GM18517 (cell line): Measurements from ENCODE around the gene MTG2.

Source experiments
- ATAC-seq: cut with Tn5 transposase; IDR thresholded peaks from one replicate; pipeline ENCODE4 v1.9.1; 2021; ENCODE audit warnings: mild to moderate bottlenecking, moderate library complexity; ENCODE audit not compliant: unreplicated experiment

MTG2 gene

DNA sequence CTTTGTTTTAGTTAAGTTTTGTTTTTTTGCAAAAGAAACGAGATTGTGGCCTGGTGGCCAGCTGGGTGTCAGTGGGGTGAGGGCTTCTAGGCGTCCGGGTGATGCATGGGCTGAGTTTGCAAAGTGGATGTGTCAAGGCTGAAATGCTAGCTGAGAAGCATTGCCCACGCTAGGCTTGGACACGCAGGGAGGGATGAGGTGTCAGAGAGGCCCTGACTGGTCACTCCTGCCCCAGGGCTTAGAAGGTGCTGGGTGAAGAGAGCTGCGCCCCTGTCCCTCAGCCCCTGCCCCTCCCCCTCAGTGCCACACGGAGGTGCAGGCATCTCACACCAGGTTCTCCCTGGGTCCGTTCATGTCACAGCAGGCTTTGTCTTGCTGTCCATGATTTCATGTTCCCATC, 63.6 kb downstream of the MTG2 start:
- no peak for ATAC-seq

DNA sequence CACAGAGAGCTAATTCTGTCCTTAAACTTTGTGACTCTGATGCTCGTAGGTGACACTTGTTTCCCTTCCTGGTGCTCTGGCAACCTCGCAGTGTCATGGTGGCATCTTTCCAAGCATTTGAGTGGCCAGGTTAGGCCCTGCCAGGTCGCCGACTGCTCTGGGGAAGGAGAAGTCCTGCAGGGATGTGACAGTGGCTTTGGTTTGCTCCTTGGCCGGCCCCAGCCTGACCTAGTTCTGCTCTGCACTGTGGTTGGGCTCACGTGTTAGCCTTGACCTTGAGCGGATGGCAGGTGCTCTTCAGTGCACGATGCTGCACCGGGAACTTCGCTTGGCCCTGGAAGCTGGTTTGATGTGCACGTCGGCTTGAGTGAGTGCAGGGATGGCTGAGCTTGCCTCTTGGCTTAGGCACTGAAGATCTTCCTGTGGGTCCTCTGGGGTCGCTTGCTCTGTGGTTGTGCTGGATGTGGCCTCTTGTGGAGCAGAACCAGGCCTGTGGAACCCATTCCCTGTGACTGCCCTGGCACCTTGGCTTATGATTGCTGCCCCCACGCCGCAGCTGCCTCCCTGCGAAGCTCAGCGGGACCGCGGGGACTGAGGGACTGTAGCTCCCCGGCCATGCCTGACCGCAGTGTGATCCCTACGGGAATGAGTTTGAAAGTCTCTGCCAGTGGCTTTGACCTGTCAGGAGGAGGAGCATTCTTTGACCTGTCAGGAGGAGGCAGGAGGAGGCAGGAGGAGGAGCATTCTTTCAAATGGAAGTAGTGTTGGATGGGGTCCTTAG, 64.2 kb downstream of the MTG2 start:
- no peak for ATAC-seq

DNA sequence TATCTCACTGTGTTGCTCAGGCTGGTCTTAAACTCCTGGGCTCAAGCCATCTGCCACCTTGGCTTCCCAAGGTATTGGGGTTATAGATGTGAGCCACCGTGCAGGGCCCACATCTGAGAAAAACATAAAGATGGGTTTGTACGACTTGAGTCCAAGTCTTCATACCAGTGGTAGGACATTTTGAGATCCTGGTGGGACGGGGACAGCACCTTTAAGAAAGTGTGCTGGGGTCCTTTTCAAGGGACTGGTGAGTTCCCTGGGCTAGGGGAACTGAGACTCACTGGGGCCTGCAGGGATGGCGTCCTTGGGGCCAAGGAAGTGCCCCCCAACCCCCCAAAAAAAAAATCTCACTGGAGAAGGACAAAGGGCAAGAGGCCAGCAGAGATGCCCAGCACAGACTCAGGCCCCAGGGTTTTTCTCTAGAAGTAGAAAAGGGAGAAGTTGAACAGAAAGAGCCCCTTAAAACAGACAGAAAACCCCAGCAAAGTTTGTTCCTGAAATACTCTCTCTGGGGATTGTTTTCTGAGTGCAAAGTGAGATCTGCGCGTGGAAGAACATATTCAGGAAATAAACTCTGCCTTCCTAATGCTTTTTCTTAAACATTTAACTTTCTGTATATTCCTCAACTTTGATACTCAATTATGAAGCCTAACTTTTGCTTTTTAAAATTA, 66.2 kb downstream of the MTG2 start:
- ATAC-seq, result no peak

DNA sequence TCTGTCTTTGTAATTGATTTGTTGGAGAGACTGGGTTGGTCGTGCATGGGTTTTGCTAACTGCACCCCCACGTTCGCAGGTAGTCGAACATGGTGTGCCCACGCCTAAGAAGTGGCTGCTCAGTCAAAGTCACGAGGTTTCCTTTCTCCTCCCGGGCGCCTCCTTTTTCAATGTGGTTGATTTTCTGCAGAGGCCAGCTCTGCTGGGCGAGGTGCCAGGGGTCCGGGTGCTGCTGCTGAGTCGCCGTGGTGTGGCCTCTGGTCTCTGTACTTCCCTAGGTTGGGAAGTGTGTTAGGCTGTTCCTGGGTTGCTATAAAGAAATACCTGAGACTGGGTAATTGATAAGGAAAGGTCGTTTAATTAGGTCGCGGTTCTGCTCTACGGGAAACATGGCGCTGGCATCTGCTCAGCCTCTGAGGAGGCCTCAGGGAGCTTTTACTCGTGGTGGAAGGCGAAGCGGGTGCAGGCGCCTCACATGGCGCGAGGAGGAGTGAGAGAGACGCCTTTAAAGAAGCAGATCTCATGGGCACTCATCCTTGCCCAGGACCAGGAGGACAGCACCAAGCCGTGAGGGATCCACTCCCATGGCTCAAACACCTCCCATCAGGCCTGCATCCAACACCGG, 69.6 kb downstream of the MTG2 start:
- no peak for ATAC-seq
